Keratinocyte (primary cell): ENCODE results near the gene OR10J5.

Experiments
- EZH2 ChIP-seq: IDR thresholded peaks from one replicate; pipeline ENCODE4 v1.6.1; 2012; ENCODE audit warnings: inconsistent platforms, mild to moderate bottlenecking, low read length, moderate library complexity
- TF ChIP-seq, protein P1 (sequence below), 3 experiments: IDR thresholded peaks in 1 of 3; conservative IDR thresholded peaks in 1 of 3; optimal IDR thresholded peaks in 1 of 3; 2 replicates in 2 of 3; 3 replicates in 1 of 3; pipeline versions ENCODE3 to v1.5.1; 2011; ENCODE audit warnings: low read length in 3 of 3, mild to moderate bottlenecking in 3 of 3, moderate library complexity in 2 of 3, control low read depth in 1 of 3, inconsistent platforms in 1 of 3; ENCODE audit not compliant: insufficient read depth in 2 of 3; ENCODE audit errors: extremely low read depth in 1 of 3

DNA sequence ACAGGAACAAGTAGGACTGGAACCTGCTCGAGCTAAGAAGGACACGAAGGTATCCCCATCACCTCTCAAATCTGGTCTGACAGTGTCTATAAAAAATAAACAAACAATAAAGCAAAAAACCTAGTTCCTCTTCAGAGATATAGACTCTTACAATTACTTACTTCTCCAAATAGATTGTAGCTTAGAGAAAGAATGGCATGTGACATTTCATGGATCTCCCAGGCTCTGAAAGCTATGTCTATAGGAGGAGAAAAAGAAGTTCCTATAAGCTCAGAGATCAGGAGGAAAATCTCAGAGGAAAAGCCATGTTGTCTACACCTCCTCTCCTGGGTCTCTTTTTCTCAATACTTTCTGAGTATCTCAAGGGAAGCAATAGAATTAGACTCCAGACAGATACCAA lies 12.3 kb upstream of the OR10J5 start:
- TF ChIP-seq, protein P1, sequence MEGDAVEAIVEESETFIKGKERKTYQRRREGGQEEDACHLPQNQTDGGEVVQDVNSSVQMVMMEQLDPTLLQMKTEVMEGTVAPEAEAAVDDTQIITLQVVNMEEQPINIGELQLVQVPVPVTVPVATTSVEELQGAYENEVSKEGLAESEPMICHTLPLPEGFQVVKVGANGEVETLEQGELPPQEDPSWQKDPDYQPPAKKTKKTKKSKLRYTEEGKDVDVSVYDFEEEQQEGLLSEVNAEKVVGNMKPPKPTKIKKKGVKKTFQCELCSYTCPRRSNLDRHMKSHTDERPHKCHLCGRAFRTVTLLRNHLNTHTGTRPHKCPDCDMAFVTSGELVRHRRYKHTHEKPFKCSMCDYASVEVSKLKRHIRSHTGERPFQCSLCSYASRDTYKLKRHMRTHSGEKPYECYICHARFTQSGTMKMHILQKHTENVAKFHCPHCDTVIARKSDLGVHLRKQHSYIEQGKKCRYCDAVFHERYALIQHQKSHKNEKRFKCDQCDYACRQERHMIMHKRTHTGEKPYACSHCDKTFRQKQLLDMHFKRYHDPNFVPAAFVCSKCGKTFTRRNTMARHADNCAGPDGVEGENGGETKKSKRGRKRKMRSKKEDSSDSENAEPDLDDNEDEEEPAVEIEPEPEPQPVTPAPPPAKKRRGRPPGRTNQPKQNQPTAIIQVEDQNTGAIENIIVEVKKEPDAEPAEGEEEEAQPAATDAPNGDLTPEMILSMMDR (optimal IDR thresholded peaks at IDR 0.05 in 1 of 3, IDR thresholded peaks at IDR 0.05 in 1 of 3, conservative IDR thresholded peaks at IDR 0.05 in 1 of 3; ENCODE audit: extremely low read depth in 1 of 3, insufficient read depth in 2 of 3, low read length in 3 of 3): no peak
- no peak for TF ChIP-seq EZH2
